ENCODE data around the gene CENPC.
"Not testable (repeated sequence)": the region's sequence is repeated elsewhere in the genome, so short reads cannot be mapped to it uniquely, and the experiment has no call there.

CENPC gene

DNA sequence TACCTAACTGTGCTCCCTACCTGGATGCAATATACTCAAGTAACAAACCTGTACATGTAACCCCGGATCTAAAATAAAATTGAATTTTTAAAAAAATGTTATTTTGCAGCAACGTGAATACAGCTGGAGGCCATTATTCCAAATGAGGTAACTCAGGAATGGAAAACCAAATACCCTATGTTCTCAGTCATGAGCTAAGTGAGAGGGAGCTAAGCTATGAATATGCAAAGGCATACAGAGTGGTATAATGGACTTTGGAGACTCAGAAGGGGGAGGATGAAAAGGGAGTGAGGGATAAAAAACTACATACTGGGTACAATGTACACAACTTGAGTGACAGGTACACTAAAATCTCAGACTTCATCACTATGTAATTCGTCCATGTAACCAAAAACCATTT lies 78.6 kb downstream of the CENPC start:
- H3K27ac ChIP-seq: no peak overlapping the region
- no peak for TF ChIP-seq CTCF (conservative IDR thresholded peaks at IDR 0.05; ENCODE audit: low read depth)
- CTCF ChIA-PET: no interaction called here
- no peak for DNase-seq (ENCODE audit: low spot score)
- POLR2A ChIA-PET (ENCODE audit: low non-redundant PET): no interaction called here

DNA sequence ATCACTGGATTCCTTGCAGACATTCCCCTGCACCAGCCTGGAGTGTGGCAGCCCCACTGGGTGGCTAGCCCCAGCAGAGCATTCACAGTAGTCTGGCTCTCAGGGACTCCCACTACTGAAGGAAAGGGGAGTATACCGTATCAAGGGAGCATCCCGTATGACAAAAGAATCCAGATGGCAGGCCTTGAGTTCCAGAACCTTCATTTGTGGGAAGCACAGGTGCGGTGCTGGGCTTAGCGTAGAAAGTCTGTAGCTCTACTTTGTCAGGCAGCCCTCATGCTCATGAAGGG lies 79.6 kb downstream of the CENPC start:
- H3K27ac ChIP-seq: no peak overlapping the region
- ChIA-PET POLR2A (ENCODE audit: low non-redundant PET) (no interaction called here), CTCF (interaction anchor here (0.7 kb wide), 1 partner anchor 721 kb away, joined by 3 read pairs; no protein-coding TSS in a partner anchor)
- TF ChIP-seq CTCF (conservative IDR thresholded peaks at IDR 0.05; ENCODE audit: low read depth): no peak
- no peak for DNase-seq (ENCODE audit: low spot score)

GRCh38 chr4:67465032-67465762 lies 80.1 kb downstream of the CENPC start:
- TF ChIP-seq CTCF (conservative IDR thresholded peaks at IDR 0.05; ENCODE audit: low read depth): no peak
- no peak for DNase-seq (ENCODE audit: low spot score)
- POLR2A ChIA-PET (ENCODE audit: low non-redundant PET): no interaction called here
- no peak overlapping the region for H3K27ac ChIP-seq
- CTCF ChIA-PET: interaction anchor here (0.7 kb wide), 1 partner anchor 720 kb away, joined by 3 read pairs; no protein-coding TSS in a partner anchor

- no peak for DNase-seq (ENCODE audit: low spot score)
- ChIA-PET POLR2A (ENCODE audit: low non-redundant PET) (interaction anchor here (0.7 kb wide), 1 partner anchor 10 kb away, joined by 5 read pairs; no protein-coding TSS in a partner anchor), CTCF (no interaction called here)
- no peak overlapping the region for H3K27ac ChIP-seq
- TF ChIP-seq CTCF (conservative IDR thresholded peaks at IDR 0.05; ENCODE audit: low read depth): no peak
Observed at GRCh38 chr4:67460574-67460973, 84.7 kb downstream of the CENPC start.

- TF ChIP-seq CTCF (conservative IDR thresholded peaks at IDR 0.05; ENCODE audit: low read depth): no peak
- CTCF ChIA-PET: no interaction called here
- no peak overlapping the region for H3K27ac ChIP-seq
- DNase-seq (ENCODE audit: low spot score): no peak
- POLR2A ChIA-PET (ENCODE audit: low non-redundant PET): no interaction called here
Observed at GRCh38 chr4:67459164-67459563, 86.1 kb downstream of the CENPC start.

GRCh38 chr4:67456577-67457196 lies 88.6 kb downstream of the CENPC start:
- no peak for TF ChIP-seq CTCF (conservative IDR thresholded peaks at IDR 0.05; ENCODE audit: low read depth)
- DNase-seq (ENCODE audit: low spot score): no peak
- POLR2A ChIA-PET (ENCODE audit: low non-redundant PET): no interaction called here
- H3K27ac ChIP-seq: no peak overlapping the region
- CTCF ChIA-PET: no interaction called here

DNA sequence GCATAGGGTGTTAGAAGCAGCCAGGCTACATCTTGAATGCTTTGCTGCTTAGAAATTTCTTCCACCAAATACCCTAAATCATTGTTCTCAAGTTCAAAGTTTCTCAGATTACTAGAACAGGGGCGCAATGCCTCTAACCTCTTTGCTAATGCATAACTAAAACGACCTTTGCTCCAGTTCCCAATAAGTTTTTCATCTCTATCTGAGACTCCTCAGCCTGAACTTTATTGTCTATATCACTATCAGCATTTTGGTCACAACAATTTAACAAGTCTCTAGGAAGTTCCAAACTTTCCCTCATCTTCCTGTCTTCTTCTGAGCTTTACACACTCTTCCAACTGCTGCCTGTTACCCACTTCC lies 92.5 kb downstream of the CENPC start:
- DNase-seq (ENCODE audit: low spot score); POLR2A ChIA-PET (ENCODE audit: low non-redundant PET); H3K27ac ChIP-seq; CTCF ChIA-PET: not testable (repeated sequence)
